Spleen (tissue), 7 donors: ENCODE results near the gene LRRC55.

Experiments used
- POLR2A ChIP-seq, 3 donors: fragments of 450-650 bp; IDR thresholded peaks; one replicate each; pipeline ENCODE4 v1.5.1; 2017; ENCODE audit warnings: antibody characterized with exemption in 3 of 3, mild to moderate bottlenecking in 1 of 3
- POLR2AphosphoS5 ChIP-seq, 3 donors: sonication (generic); formaldehyde crosslinking; IDR thresholded peaks; one replicate each; pipeline ENCODE4 v1.5.1; 2017; ENCODE audit warnings: antibody characterized with exemption in 3 of 3
- TF ChIP-seq, protein P1 (sequence below), 11 experiments: fragments of 200-600 bp in 7 of 11; fragments of 450-650 bp in 4 of 11; sonication (generic) in 4 of 11; IDR thresholded peaks in 8 of 11; conservative IDR thresholded peaks in 3 of 11; 1 replicate in 7 of 11; 2 replicates in 4 of 11; pipeline versions ENCODE4 v1.4.0 to v1.8.0; 2016 to 2021; ENCODE audit warnings: antibody characterized with exemption in 11 of 11, inconsistent platforms in 4 of 11, mild to moderate bottlenecking in 1 of 11
- donor health status: DM: no; HTN: no; CAD: no; lungs with moderate emphysema.
- donor health status: DM: no; HTN: no; CAD: no.
- donor health status: DM: no; HTN: no; CAD: no.

DNA sequence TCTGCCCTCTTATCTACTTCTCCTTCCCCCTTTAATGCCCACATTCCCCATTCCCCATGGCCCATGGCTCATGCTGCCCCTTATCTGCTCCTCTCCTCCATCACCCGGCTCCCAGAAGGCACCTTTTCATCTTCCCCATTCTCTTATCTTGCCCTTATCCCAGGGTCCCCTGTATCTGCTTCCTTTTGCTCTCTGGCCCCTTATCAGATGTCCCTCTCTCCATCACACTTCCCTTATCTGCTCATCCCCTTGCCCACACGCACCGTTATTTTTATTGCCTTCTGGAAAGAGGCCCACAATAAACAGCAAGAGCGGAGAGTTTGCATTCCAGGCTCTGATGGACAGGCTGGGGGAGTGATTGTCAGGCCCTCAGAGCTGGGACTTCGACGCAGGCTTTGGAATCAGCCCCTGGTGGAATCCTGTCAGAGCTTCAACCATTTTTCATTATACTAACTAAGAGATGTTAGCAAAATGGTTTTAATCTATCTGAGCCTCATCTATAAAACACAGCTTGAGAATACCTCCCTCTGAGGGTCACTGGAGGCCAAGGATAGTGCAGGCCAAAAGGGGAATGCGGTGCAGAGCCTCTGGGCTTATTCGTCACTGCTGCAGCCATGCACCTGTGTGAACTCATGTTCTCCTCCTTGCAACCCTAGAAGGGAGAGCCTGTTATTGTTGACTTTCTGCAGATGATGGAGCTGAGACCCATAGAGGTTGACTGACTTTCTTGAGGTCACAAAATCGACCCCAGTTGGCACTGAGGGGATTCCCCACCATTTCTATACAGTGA is 37.0 kb upstream of the LRRC55 start:
- TF ChIP-seq, protein P1, sequence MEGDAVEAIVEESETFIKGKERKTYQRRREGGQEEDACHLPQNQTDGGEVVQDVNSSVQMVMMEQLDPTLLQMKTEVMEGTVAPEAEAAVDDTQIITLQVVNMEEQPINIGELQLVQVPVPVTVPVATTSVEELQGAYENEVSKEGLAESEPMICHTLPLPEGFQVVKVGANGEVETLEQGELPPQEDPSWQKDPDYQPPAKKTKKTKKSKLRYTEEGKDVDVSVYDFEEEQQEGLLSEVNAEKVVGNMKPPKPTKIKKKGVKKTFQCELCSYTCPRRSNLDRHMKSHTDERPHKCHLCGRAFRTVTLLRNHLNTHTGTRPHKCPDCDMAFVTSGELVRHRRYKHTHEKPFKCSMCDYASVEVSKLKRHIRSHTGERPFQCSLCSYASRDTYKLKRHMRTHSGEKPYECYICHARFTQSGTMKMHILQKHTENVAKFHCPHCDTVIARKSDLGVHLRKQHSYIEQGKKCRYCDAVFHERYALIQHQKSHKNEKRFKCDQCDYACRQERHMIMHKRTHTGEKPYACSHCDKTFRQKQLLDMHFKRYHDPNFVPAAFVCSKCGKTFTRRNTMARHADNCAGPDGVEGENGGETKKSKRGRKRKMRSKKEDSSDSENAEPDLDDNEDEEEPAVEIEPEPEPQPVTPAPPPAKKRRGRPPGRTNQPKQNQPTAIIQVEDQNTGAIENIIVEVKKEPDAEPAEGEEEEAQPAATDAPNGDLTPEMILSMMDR (IDR thresholded peaks at IDR 0.05 in 8 of 11, conservative IDR thresholded peaks at IDR 0.05 in 3 of 11): no peak
- TF ChIP-seq POLR2AphosphoS5 (IDR thresholded peaks at IDR 0.05) (no peak), POLR2A (IDR thresholded peaks at IDR 0.05) (no peak)
